C4-2B (cell line): ENCODE results near the gene MYCN.

Experiments
- H3K27ac ChIP-seq: fragments of 450-650 bp; 2 replicates; pipeline ENCODE4 v1.5.1; 2017
- ZFX ChIP-seq: fragments of 450-650 bp; IDR thresholded peaks from 2 replicates; pipeline ENCODE4 v1.6.1; 2017
- TF ChIP-seq, protein P1 (sequence below): fragments of 450-650 bp; conservative IDR thresholded peaks from 2 replicates; pipeline ENCODE4 v1.5.1; 2017; ENCODE audit warnings: mild to moderate bottlenecking

MYCN gene

DNA sequence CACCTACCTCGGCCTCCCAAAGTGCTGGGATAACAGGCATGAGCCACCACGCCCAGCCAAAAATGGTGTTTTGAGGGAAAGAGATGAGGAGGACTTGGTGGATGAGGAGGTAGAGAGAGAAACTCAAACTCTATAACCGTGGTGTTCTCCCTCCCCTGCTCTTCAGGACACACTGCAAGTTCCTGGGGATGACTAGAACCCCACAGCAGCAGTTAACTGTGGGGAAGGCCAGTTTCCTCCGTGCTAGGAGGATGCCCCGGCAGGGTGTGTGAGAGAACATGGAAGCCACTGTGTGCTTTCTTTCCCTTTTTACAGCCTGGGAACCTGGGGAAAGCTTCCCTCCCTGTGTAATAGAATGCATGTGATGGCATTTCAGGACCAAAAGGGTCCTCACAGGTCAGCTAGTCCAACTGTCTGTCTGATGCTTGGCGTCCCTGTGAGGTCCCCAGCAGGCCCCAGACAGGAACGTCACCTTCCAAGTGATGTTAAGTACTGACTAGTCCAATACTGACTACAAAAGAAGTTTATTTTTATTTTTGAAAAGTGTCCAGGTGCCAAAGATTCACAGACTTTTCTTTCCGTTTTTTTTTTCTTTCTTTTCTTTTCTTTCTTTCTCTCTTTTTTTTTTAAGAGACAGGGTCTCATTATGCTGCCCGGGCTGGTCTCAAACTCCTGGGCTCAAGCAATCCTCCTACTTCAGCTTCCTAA lies 38.9 kb downstream of the MYCN start:
- TF ChIP-seq, protein P1, sequence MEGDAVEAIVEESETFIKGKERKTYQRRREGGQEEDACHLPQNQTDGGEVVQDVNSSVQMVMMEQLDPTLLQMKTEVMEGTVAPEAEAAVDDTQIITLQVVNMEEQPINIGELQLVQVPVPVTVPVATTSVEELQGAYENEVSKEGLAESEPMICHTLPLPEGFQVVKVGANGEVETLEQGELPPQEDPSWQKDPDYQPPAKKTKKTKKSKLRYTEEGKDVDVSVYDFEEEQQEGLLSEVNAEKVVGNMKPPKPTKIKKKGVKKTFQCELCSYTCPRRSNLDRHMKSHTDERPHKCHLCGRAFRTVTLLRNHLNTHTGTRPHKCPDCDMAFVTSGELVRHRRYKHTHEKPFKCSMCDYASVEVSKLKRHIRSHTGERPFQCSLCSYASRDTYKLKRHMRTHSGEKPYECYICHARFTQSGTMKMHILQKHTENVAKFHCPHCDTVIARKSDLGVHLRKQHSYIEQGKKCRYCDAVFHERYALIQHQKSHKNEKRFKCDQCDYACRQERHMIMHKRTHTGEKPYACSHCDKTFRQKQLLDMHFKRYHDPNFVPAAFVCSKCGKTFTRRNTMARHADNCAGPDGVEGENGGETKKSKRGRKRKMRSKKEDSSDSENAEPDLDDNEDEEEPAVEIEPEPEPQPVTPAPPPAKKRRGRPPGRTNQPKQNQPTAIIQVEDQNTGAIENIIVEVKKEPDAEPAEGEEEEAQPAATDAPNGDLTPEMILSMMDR, result no peak
- TF ChIP-seq ZFX, result no peak
- H3K27ac ChIP-seq, result no peak overlapping the region

DNA sequence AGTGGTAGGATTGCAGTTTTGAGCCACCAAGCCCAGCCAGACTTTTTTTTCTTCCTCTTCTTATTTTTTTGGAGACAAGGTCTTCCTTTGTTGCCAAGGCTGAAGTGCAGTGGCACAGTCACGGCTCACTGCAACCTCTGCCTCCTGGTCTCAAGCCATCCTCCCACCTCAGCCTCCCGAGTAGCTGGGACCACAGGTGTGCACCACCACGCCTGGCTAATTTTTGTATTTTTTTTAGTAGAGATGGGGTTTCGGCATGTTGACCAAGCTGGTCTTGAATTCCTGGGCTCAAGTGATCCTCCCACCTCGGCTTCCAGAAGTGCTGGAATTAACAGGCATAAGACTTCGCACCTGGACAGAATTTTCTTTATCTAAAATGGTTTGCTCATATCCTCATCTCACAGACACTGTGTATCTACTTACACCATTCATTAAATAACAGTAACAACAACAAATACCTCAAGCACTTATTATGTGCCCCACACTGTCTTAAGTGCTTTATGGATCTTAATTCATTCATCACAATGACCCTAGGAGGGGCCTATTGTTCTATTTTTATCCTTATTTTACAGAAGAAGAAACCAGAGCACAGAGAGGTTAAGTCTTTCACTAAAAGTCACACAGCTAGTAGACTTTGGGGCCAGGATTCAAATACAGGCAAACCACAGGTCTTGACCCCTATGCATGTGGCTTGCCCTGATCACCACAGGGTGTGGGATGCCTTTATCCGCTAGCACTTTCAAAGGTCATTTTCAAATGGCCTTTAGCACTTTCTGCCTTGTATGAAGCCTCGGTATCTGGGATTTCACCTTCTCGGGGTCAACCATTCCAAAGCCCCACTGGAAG lies 39.6 kb downstream of the MYCN start:
- TF ChIP-seq, protein P1, result no peak
- TF ChIP-seq ZFX, result no peak
- no peak overlapping the region for H3K27ac ChIP-seq

DNA sequence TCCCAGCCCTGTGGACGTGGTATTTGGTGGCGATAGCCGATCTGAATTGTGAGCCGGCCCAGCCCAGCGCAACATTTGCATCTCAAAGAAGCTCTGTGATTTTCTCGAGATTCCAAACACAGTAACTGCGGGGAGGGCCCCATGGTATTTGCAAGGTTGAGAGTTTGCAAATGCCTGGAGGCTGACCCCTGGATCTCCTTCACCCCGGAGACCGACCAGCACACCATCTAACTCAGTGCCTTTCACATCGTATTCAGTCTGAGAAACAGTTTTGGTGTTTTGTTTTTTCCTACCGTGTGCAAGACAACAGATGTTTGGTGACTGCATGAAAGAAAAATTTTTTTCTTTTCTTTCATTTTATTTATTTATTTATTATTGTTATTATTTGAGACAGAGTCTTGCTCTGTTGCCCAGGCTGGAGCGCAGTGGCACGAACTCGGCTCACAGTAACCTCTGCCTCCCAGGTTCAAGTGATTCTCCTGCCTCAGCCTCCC lies 40.3 kb downstream of the MYCN start:
- TF ChIP-seq ZFX, result no peak
- TF ChIP-seq, protein P1, result no peak
- no peak overlapping the region for H3K27ac ChIP-seq

DNA sequence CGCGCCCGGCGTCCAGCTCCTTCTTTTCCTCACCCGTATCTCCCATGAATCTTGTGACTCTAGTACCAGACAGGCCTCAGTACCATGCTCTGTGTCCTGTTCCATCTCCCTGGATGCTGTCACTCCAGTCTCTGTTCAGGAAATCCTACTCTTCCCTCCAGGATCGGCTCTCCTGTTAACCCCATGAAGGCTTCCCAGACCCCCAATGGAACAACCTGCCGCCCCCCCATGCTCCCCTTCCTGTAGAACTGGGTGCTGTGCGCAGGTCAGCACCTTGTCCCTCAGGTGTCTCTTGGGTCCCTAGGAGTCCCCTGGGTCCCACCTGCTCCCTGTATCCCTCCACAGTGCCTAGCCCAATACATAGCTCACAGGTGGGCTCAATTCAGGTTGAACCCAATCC lies 41.3 kb downstream of the MYCN start:
- H3K27ac ChIP-seq, result no peak overlapping the region
- TF ChIP-seq, protein P1, result no peak
- TF ChIP-seq ZFX, result no peak

DNA sequence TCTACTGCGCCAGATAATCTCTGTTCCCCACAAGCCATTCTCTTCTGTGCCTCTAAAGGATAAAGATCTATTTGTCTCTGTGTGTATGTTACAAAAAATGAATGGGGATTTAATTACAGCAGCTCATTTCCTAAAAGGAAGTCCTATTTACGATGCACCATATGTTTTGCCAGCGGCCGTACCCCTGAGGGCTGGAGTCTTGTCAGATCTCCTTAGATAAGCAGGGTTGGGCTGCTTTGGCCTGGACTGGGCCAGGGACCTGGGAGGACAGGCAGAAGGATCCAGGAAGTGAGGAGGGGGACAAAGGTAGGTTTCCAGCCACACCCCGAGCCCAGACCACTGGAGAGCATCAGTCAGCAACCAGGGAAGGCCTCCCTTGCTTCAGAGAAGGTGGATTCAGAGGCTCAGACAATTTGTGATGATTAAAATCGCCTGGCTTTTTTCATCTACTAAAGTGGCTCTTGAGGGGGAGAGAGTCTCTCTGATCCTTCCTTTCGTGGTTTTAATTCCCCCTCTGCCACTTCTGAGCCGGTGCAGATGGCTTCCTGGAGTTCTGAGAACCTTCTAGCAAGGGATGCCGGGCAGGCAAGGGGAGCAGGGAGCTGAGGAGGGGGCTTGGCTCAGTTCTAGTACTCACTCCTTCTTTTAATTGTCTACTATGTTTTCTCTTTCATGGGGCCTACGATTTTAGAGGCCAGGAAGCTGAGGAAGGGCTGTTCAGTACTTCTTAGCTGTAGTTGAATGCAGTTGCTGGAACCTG lies 42.1 kb downstream of the MYCN start:
- H3K27ac ChIP-seq, result no peak overlapping the region

DNA sequence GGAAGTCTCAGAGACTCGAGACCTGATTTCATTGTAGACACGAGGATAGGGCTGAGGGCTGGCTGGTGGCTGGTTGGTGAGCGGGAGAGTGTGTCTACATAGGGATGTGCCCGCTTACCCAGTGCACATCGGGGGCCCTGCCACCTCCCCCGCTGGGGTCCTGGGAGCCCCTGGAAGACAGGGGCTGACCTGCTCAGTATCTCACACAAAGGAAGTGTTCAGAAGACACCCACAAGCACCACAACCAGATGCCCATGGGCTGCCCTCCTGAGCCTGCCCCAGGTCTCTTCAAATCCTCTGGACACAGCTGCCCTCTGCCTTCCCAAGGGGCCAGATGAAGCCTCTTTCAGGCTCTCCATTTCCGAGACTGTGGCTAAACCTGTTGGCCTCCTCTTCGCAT lies 43.1 kb downstream of the MYCN start:
- H3K27ac ChIP-seq, result no peak overlapping the region
- TF ChIP-seq, protein P1, result no peak
- TF ChIP-seq ZFX, result no peak

More for the DNA sequence above, 42.1 kb downstream of the MYCN start:
- TF ChIP-seq, protein P1, result no peak
- TF ChIP-seq ZFX, result no peak
